Right ventricle myocardium inferior (tissue), 1 donor: ENCODE measurements around the gene IMMP1L. TPM values are rescaled to one million over a fixed set of nuclear protein-coding genes. Genes with fewer than 3 reads are reported as not detected.

Experiments
- ATAC-seq: fragments of 200-7000 bp; cut with Tn5 transposase; one replicate; pipeline ENCODE4 v1.9.1; 2020; ENCODE audit warnings: mild to moderate bottlenecking, moderate library complexity
- DNase-seq: peaks from one replicate; pipeline ENCODE4 v3.0.0; 2021; ENCODE audit errors: missing footprints
- intact Hi-C: fragments of 100-400 bp; cut with DNase I; formaldehyde crosslinking; loops from one replicate; pipeline ENCODE4 v1.11.0; 2022
- total RNA-seq: library from RNA; stranded (reverse); fragmentation: NEBNext Ultra II Directional; extraction: Animal tissue kit (Norgen Biotek cat#: 25700); gene quantifications from one replicate; pipeline ENCODE4 v1.2.1, GENCODE V29; 2021
- donor health status: DM: no; HTN: yes; CAD: no; lungs with severe emphysema.

The IMMP1L gene
- total RNA-seq, 1 donor from 2014 or later, result 26.5 TPM

- intact Hi-C loops, result no loop called here
- DNase-seq (no peak), ATAC-seq (no peak)
These were observed 30.4 kb downstream of the IMMP1L start for GRCh38 chr11:31479066-31479465.

- no peak for ATAC-seq
- no peak for DNase-seq
These were observed 31.2 kb downstream of the IMMP1L start for GRCh38 chr11:31478223-31478590.

GRCh38 chr11:31477528-31478222 lies 31.7 kb downstream of the IMMP1L start:
- intact Hi-C loops, result no loop called here
- DNase-seq (no peak), ATAC-seq (no peak)

More at GRCh38 chr11:31478223-31478590, 31.2 kb downstream of the IMMP1L start:
- intact Hi-C loops, result no loop called here

GRCh38 chr11:31474083-31474482 lies 35.3 kb downstream of the IMMP1L start:
- intact Hi-C loops, result no loop called here
- no peak for ATAC-seq
- DNase-seq, result no peak

- intact Hi-C loops, result no loop called here
- DNase-seq, result no peak
- no peak for ATAC-seq
These were observed 45.0 kb downstream of the IMMP1L start for GRCh38 chr11:31464436-31464835.

- ATAC-seq, result no peak
- intact Hi-C loops, result no loop called here
These were observed 54.2 kb downstream of the IMMP1L start for GRCh38 chr11:31455177-31455576.

GRCh38 chr11:31450841-31451240 lies 58.6 kb downstream of the IMMP1L start:
- intact Hi-C loops, result no loop called here

More at GRCh38 chr11:31455177-31455576, 54.2 kb downstream of the IMMP1L start:
- DNase-seq, result no peak

GRCh38 chr11:31449040-31449439 lies 60.4 kb downstream of the IMMP1L start:
- ATAC-seq (no peak), DNase-seq (no peak)
- intact Hi-C loops, result no loop called here

More at GRCh38 chr11:31450841-31451240, 58.6 kb downstream of the IMMP1L start:
- DNase-seq (no peak), ATAC-seq (no peak)

GRCh38 chr11:31445621-31446020 lies 63.8 kb downstream of the IMMP1L start:
- intact Hi-C loops, result no loop called here
- no peak for DNase-seq
- ATAC-seq, result no peak

- intact Hi-C loops, result no loop called here
- ATAC-seq (no peak), DNase-seq (no peak)
These were observed 65.6 kb downstream of the IMMP1L start for GRCh38 chr11:31443802-31444201.

GRCh38 chr11:31442086-31442485 lies 67.3 kb downstream of the IMMP1L start:
- intact Hi-C loops, result no loop called here
- ATAC-seq (no peak), DNase-seq (no peak)

GRCh38 chr11:31441296-31441695 lies 68.1 kb downstream of the IMMP1L start:
- DNase-seq (no peak), ATAC-seq (no peak)
- intact Hi-C loops, result no loop called here

- ATAC-seq (no peak), DNase-seq (no peak)
- intact Hi-C loops, result no loop called here
These were observed 71.5 kb downstream of the IMMP1L start for GRCh38 chr11:31437742-31438435.

GRCh38 chr11:31433851-31434250 lies 75.6 kb downstream of the IMMP1L start:
- intact Hi-C loops, result no loop called here
- no peak for ATAC-seq
- no peak for DNase-seq

- DNase-seq (no peak), ATAC-seq (no peak)
- intact Hi-C loops, result no loop called here
These were observed 84.8 kb downstream of the IMMP1L start for GRCh38 chr11:31424652-31425051.

GRCh38 chr11:31422703-31423102 lies 86.7 kb downstream of the IMMP1L start:
- intact Hi-C loops, result no loop called here
- DNase-seq (no peak), ATAC-seq (no peak)

GRCh38 chr11:31421820-31422219 lies 87.6 kb downstream of the IMMP1L start:
- intact Hi-C loops, result no loop called here
- DNase-seq (no peak), ATAC-seq (no peak)

- ATAC-seq (no peak), DNase-seq (no peak)
- intact Hi-C loops, result no loop called here
These were observed 89.8 kb downstream of the IMMP1L start for GRCh38 chr11:31419669-31420068.

- ATAC-seq (no peak), DNase-seq (no peak)
- intact Hi-C loops, result no loop called here
These were observed 90.3 kb downstream of the IMMP1L start for GRCh38 chr11:31419138-31419537.

GRCh38 chr11:31417816-31418215 lies 91.6 kb downstream of the IMMP1L start:
- intact Hi-C loops, result no loop called here
- no peak for ATAC-seq
- DNase-seq, result no peak
